Right ventricle myocardium superior (tissue), 1 donor: ENCODE measurements around the gene CHST11. TPM values are rescaled to one million over a fixed set of nuclear protein-coding genes. Genes with fewer than 3 reads are reported as not detected.

Experiments
- ATAC-seq: fragments of 200-7000 bp; cut with Tn5 transposase; one replicate; pipeline ENCODE4 v1.9.1; 2020; ENCODE audit warnings: mild to moderate bottlenecking; ENCODE audit not compliant: poor library complexity
- DNase-seq: peaks from one replicate; pipeline ENCODE4 v3.0.0-alpha.2; 2020
- intact Hi-C: fragments of 100-400 bp; cut with DNase I; formaldehyde crosslinking; loops from one replicate; pipeline ENCODE4 v1.11.2; 2022
- total RNA-seq: library from RNA; stranded (reverse); fragmentation: NEBNext Ultra II Directional; extraction: Animal tissue kit (Norgen Biotek cat#: 25700); gene quantifications from one replicate; pipeline ENCODE4 v1.2.1, GENCODE V29; 2021
- donor health status: DM: no; HTN: yes; CAD: no; lungs with severe emphysema.

Gene CHST11
- total RNA-seq, 1 donor from 2014 or later, result 3.0 TPM

GRCh38 chr12:104756901-104757300 lies 300.2 kb downstream of the CHST11 start:
- DNase-seq (no peak), ATAC-seq (no peak)
- intact Hi-C loops, result no loop called here

DNA sequence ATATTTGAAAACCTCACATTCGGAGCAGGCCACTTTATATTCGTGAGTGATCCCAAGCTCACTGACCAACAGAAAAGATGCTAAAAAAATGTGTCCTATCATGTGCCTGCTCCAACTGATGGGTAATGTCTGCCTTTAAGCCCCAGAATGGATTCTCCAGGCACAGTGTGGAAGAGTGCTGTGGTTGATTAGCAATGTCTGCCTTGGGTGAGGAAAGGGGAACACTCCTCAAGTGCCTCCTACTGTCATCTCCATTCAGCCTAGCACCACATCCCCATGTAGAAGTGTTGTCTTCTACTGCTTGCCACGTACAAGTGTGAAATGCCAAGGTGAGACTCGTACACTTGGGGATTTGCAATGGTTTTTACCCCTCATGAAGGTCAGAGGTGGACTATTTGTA lies 302.0 kb downstream of the CHST11 start:
- intact Hi-C loops, result no loop called here
- no peak for DNase-seq
- ATAC-seq, result no peak

- DNase-seq (no peak), ATAC-seq (no peak)
- intact Hi-C loops, result no loop called here
Observed at GRCh38 chr12:104761091-104761490, 304.3 kb downstream of the CHST11 start.

DNA sequence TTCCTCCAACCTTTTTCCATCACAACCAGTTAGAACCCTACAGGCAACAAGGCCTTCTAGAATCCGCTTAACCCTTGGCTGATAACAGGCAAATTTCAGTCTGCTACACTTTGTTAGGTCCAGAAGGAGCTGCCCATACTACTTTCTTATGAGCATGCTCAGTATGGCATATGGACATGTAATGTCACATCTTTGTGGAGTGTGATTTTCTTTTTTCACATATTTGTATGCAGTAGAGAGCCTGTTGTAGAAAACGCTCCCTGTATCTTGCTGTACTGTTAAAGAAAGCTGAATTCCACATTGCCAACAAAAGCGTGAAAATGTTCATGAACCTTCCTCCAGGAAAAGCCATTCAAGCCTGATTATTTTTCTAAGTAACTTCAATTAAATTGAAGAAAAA lies 304.9 kb downstream of the CHST11 start:
- ATAC-seq, result no peak
- intact Hi-C loops, result no loop called here
- DNase-seq, result no peak

DNA sequence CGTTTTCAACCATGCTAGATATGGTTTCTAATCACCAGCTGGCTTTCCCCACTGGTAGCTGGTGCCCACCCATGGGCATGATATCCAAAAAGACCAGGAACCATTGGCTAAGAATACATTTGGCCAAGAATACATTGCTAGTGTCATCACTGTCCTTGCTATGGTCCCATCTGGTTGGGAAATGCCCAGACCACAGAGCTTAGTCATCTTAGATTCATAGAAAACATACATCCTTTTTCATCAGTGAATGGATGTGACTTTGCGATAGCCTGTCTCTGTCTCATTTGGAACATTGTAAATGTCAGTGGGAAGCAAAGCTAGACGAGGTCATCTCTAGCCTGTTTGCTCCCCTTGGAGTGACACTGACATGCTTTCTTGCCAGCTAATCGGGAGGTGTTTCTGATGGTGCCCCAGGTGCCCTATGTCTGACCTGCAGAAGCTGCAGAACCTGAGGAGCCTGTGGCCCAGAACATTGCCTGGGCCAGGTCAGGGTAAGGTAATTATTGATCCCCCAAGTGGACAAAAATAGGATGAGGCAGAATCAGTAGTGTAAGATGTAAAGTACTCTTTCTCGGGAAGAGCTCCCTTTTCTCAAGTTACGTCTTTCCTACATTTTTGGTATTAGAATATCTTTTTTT lies 306.5 kb downstream of the CHST11 start:
- intact Hi-C loops, result no loop called here
- ATAC-seq (no peak), DNase-seq (no peak)

GRCh38 chr12:104764225-104765091 lies 307.7 kb downstream of the CHST11 start:
- intact Hi-C loops, result no loop called here
- no peak for DNase-seq
- ATAC-seq, result no peak

- DNase-seq, result no peak
- ATAC-seq, result no peak
- intact Hi-C loops, result no loop called here
Observed at GRCh38 chr12:104767261-104767660, 310.5 kb downstream of the CHST11 start.

DNA sequence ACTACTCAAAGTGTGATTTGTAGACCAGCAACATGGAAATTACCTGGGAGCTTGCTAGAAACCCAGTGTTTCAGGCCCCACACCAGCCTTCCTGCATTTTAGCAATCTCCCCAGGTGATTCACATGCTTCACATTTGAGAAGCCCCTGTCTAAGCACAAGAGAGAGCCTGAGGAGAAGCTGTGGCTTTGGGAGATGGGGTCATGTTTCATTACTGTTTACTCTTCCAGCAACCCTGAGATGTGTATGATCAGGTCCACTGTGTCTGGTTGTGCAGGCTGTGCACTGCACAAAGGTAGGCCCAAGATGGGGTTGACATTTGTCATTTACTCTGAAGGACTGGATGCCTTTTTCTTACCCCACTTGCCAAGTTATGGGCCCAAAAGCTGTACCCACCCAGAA lies 311.3 kb downstream of the CHST11 start:
- ATAC-seq, result no peak
- intact Hi-C loops, result no loop called here
- DNase-seq, result no peak

DNA sequence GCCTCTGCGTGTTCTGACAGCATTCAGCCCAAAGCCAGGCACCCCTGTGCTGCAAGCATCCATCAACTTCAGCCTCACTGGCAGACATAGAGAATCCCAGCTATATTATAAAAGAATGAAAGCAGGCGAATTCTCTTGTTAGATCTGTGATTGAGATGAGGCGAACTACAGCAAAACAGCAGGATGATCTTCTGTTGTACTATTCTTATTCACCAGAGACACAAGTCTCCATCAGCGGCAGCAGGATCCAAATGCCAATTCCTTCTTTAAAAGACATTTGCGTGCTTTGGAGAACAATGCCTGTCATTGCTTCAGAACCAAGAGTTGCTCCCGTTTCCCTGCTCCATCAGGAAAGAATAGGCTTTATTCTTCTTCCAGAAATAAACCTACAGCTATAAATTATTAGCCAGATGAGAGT lies 312.4 kb downstream of the CHST11 start:
- intact Hi-C loops, result no loop called here
- DNase-seq (no peak), ATAC-seq (no peak)

DNA sequence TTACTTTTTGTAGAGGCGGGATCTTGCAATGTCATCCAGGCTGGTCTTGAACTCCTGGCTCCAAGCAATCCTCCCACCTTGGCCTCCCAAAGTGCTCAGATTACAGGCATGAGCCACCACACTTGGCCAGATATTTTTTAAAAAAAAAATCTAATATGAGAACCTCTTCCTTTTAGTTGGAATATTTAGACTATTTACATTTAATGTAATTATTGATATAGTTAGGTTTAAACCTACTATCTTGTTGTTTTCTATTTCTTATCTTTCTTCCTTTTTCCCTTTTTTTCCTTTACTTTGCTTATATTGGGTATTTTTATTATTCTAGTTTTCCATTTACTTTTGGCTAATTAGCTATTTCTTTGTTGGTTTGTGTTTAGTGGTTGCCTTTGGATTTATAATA lies 315.6 kb downstream of the CHST11 start:
- intact Hi-C loops, result no loop called here
- no peak for DNase-seq
- ATAC-seq, result no peak

DNA sequence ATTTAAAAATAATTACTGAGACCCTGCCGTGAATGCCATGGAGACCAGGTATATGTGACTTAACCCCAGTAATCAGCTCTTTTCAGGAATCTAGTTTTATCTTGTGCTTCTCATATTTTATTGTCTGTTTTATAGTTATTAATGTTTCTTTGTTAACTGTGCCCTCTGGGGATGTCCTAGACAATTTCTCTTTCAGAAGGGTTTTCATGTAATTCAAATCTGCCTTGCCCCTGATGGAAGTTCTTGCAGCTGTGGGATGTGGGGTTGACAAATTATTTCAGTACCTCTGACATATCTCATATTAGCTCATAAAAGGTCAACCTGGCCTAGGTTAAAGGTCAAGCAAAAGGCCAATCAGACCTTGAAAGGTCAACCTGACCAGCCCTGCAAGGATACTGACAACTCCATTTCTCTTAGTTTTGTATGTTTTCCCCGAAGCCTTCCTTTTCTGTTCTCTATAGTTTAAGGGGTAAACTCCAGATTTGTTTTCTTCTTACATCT lies 319.0 kb downstream of the CHST11 start:
- no peak for DNase-seq
- intact Hi-C loops, result no loop called here
- ATAC-seq, result no peak

- intact Hi-C loops, result no loop called here
- no peak for DNase-seq
- no peak for ATAC-seq
Observed at GRCh38 chr12:104779134-104779533, 322.4 kb downstream of the CHST11 start.

- no peak for ATAC-seq
- no peak for DNase-seq
- intact Hi-C loops, result no loop called here
Observed at GRCh38 chr12:104782296-104782695, 325.5 kb downstream of the CHST11 start.

DNA sequence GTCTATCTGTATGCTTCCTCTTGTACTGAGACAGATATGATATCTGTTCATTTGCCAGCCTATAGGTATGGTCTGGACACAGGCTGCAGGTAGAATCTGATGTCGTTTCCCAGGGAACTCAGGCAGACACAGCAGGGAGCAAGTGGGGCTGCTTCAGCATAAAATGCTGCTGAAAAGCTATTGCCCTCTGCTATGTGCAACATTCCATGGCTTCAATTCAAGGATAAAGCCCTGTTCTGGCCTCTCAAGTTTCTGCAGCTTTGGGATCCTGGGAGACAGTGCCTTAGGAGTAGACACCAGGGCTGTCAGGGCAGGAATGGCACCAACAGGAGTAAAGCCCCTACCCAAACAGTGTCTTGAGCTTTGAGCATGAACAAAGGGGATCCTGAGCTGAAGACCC lies 327.8 kb downstream of the CHST11 start:
- intact Hi-C loops, result no loop called here
- ATAC-seq (no peak), DNase-seq (no peak)

GRCh38 chr12:104785886-104786285 lies 329.1 kb downstream of the CHST11 start:
- ATAC-seq, result no peak
- intact Hi-C loops, result no loop called here
- no peak for DNase-seq

GRCh38 chr12:104786352-104786751 lies 329.6 kb downstream of the CHST11 start:
- no peak for ATAC-seq
- no peak for DNase-seq
- intact Hi-C loops, result no loop called here

GRCh38 chr12:104788840-104789271 lies 332.1 kb downstream of the CHST11 start:
- intact Hi-C loops, result no loop called here
- DNase-seq (no peak), ATAC-seq (no peak)

- peak; percentile 75 for DNase-seq
- intact Hi-C loops, result no loop called here
- ATAC-seq, result peak; percentile 61
Observed at GRCh38 chr12:104790296-104791125, 333.8 kb downstream of the CHST11 start.

GRCh38 chr12:104792570-104792969 lies 335.8 kb downstream of the CHST11 start:
- intact Hi-C loops, result no loop called here
- DNase-seq, result no peak
- peak; percentile 80 for ATAC-seq
